Esophagus mucosa (tissue), 1 donor: ENCODE data around the gene GFI1B. TPM values are rescaled to one million over a fixed set of nuclear protein-coding genes. Genes with fewer than 3 reads are reported as not detected.
"Not testable (repeated sequence)": the region's sequence is repeated elsewhere in the genome, so short reads cannot be mapped to it uniquely, and the experiment has no call there.

ENCODE experiments used
- ATAC-seq: fragments of 200-7000 bp; cut with Tn5 transposase; one replicate; pipeline ENCODE4 v1.9.1; 2020
- total RNA-seq: library from RNA; stranded (reverse); gene quantifications from one replicate; pipeline ENCODE4 v1.2.4, GENCODE V29; 2023
- donor health status: DM: yes; HTN: yes; CAD: no.

GFI1B gene
- total RNA-seq, 1 donor from 2014 or later: not detected

- ATAC-seq: no peak
These were observed 13.1 kb downstream of the GFI1B start for GRCh38 chr9:132991351-132992300.

DNA sequence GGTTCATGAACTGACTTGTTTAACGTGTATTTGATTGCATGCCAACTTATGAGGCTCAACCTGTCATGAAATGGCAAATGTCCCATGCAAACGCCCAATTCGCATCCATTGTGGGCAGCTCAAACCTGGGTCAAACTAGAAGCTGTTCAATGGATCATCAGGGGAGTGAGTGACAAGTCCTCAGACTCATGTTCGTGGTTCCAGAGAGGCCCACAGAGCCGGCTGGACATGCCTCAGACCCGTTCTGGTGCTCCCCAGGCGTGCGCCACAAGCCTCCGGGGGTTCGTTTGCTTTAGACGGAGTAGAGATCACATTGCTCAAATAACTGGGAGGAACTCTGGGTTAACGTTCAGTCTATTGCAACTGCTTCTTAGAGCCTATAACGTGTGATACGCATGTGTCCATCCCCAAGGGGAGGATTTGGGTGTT is 15.0 kb downstream of the GFI1B start:
- peak; percentile 62 for ATAC-seq

GRCh38 chr9:132994410-132995120 is 16.1 kb downstream of the GFI1B start:
- peak; percentile 89 for ATAC-seq

GRCh38 chr9:132995121-132995420 is 16.6 kb downstream of the GFI1B start:
- ATAC-seq: no peak

- ATAC-seq: no peak
These were observed 17.4 kb downstream of the GFI1B start for GRCh38 chr9:132995879-132996278.

- no peak for ATAC-seq
These were observed 18.0 kb downstream of the GFI1B start for GRCh38 chr9:132996526-132996925.

GRCh38 chr9:132997591-132997990 is 19.1 kb downstream of the GFI1B start:
- ATAC-seq: no peak

DNA sequence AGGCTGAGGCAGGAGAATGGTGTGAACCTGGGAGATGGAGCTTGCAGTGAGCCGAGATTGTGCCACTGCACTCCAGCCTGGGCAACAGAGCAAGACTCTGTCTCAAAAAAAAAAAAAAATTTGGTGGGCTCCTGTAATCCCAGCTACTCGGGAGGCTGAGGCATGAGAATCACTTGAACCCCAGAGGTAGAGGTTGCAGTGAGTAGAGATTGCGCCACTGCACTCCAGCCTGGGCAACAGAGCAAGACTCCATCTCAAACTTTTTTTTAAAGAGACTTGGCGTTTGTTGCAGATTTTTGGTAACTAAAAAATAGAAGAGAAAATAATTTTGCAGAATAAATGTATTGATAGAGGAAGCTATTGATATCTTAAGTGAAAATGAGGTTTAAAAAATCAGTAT is 19.7 kb downstream of the GFI1B start:
- ATAC-seq: not testable (repeated sequence)

DNA sequence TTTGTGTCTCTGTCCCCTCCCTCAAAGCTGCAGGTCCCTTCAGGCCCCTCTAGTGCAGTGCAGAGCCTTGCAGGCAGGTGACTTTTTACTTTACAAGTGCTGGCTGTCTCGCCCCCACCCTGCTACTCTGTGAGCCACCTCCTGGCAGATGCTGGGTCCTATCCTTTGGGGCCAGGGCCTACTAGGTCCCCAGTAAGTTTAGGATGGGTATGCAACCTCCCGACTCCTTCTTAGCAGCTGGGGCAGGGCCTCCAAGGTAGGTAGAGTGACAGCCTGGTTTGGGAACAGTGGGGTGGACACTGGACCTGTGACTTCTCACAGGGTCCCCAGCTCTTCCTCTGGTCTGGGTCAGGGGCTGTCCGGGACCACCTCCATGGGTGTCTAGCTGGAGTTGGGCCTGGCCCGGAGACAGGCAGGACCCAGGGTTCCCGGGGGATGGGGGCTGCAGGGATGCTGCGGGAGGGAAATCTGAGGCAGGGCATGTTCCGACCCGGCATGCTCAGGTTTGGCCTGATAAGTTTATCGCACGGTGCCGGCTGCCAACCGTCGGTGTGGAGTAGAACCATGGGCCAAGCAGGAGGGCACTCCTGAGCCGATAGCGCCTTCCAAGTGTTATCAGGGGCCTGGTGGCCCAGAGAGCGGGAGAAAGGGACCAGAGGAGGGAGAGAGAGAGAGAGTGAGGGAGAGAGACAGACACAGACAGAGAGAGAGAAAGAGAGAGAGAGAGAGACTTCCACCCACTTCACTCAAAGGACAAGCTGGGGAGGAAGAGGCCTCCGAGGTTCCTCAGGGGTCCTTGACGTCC is 20.5 kb downstream of the GFI1B start:
- no peak for ATAC-seq

- ATAC-seq: peak; percentile 56
These were observed 23.9 kb downstream of the GFI1B start for GRCh38 chr9:133002147-133003070.

- ATAC-seq: no peak
These were observed 24.6 kb downstream of the GFI1B start for GRCh38 chr9:133003071-133003461.

DNA sequence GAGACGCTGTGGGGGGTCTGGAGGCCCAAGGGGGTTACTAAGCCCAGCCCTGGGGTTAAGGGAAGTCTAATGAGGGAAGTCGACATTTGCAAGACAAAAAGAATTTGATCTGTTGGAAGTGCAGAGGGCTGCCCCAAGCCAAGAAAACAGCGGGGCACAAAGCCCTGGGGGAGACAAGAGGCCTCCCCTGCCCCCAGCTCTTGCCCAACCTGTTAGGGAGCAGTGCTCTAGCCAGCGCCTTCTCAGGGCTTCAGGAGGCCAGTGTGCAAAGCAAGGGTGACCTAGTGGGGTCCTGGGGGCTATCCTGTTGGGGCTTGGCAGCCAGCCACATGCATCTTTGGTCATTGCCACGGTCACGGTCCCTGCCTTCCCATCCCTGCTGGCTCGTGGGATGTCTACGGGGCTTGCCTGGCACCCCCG is 25.2 kb downstream of the GFI1B start:
- no peak for ATAC-seq

GRCh38 chr9:133004091-133004998 is 25.9 kb downstream of the GFI1B start:
- ATAC-seq: no peak

- no peak for ATAC-seq
These were observed 26.7 kb downstream of the GFI1B start for GRCh38 chr9:133004999-133005760.

DNA sequence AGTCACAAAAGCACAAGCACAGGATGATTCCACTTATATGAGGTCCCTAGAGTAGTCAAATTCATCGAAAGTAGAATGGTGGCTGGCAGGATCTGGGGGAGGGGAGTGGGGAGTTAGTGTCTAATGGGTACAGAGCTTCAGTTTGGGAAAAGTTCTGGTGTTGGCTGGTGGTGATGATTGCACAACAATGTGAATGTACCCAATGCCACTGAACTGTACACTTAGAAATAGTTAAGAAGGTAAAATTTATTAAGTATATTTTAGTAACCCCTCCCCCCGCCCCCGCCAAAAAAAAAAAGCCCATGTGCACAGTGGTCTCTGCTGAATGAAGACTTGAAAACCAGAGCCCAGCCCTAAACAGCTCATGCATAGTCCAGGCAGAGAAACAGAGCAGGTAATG is 27.5 kb downstream of the GFI1B start:
- ATAC-seq: no peak

DNA sequence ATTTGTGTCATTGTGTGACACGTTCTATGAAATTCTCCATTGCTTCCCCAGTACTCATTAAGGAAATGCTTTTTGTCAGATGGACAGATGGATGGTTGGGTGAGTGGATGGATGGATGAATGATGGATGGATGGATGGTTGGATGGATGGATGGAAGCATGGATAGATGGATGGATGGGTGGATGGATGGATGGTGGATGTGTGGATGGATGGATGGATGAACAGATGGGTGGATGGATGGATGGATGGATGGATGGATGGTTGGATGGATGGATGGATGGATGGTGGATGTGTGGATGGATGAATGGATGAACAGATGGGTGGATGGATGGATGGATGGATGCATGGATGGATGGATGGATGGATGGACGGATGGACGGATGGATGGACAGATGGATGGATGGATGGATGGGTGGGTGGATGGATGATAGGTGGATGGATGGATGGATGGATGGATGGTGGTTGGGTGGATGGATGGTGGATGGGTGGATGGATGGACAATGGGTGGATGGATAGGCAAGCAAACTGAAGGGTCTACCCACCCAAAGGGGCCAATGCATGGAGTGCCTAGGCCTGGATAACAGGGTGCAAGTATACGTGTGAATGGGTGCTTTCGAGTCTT is 28.3 kb downstream of the GFI1B start:
- no peak for ATAC-seq

- ATAC-seq: no peak
These were observed 29.9 kb downstream of the GFI1B start for GRCh38 chr9:133008406-133008805.

GRCh38 chr9:133008824-133009223 is 30.3 kb downstream of the GFI1B start:
- ATAC-seq: peak; percentile 70

- no peak for ATAC-seq
These were observed 31.6 kb downstream of the GFI1B start for GRCh38 chr9:133009906-133010582.
